Activated CD4-positive, alpha-beta T cell treated with anti-CD3 and anti-CD28 coated beads for 36 hours (primary cell): ENCODE results near the gene SERTAD2. TPM values are rescaled to one million over a fixed set of nuclear protein-coding genes. Genes with fewer than 3 reads are reported as not detected.

ENCODE experiments used
- ATAC-seq: fragments of 200-7000 bp; cut with Tn5 transposase; one replicate; pipeline ENCODE4 v1.10.0; 2021; ENCODE audit warnings: mild to moderate bottlenecking, moderate library complexity
- CTCF ChIA-PET: fragments of 350-600 bp; sonication (Branson Sonifier 250); formaldehyde crosslinking; loops from one replicate; lab custom pipeline; 2021; ENCODE audit warnings: antibody characterized with exemption; lab: Charles Lee
- POLR2A ChIA-PET: fragments of 350-600 bp; sonication (Branson Sonifier 250); formaldehyde crosslinking; loops from one replicate; lab custom pipeline; 2021; ENCODE audit warnings: antibody characterized with exemption, inconsistent platforms; lab: Charles Lee
- DNase-seq: peaks from one replicate; pipeline ENCODE4 v3.0.0-alpha.2; 2020
- H3K27ac Mint-ChIP-seq: one replicate; pipeline ENCODE4 v1.8.0; 2021; ENCODE audit warnings: mixed read lengths
- H3K27me3 Mint-ChIP-seq: one replicate; pipeline ENCODE4 v1.8.0; 2021; ENCODE audit warnings: mixed read lengths
- H3K36me3 Mint-ChIP-seq: one replicate; pipeline ENCODE4 v1.8.0; 2021; ENCODE audit warnings: low read depth, mixed read lengths
- H3K4me1 Mint-ChIP-seq: one replicate; pipeline ENCODE4 v1.8.0; 2021; ENCODE audit warnings: mixed read lengths
- H3K4me3 Mint-ChIP-seq: one replicate; pipeline ENCODE4 v1.8.0; 2021; ENCODE audit warnings: mild to moderate bottlenecking, moderate library complexity, mixed read lengths
- H3K9me3 Mint-ChIP-seq: one replicate; pipeline ENCODE4 v1.8.0; 2021; ENCODE audit warnings: low read depth, mixed read lengths
- intact Hi-C, 2 experiments: fragments of 100-400 bp; cut with DNase I in 1 of 2; cut with micrococcal nuclease in 1 of 2; formaldehyde crosslinking; loops; one replicate each; pipeline versions ENCODE4 v1.14.2 to v1.15.1; 2022 to 2024; cut with DNase I, micrococcal nuclease
- total RNA-seq, 2 experiments: library from RNA; stranded (reverse); gene quantifications; one replicate each; pipeline ENCODE4 v1.2.3, GENCODE V29; 2021

SERTAD2 gene
- total RNA-seq, 2 experiments from 2014 or later, result 14.5 to 14.9 TPM

DNA sequence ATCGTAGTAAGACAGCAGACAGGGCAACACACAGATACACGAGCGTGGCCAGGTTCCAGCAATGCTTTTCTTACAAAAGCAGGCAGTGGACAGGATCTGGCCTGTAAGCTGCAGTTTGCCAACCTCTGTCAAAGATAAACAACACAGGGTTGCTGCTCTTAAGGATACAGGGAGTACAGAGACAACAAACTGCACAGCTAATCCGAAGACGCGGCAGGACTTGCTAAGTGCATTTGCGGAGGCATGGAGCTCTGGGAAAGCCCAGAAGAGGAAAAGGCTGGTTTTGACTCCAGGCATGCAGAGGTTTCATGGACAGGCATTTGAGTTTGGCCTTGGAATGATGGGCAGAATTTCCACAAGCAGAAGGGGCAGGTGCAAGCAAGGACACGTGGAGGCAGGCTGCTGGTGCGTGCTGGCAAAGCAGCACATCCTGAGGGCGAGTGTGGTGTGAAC is 24.4 kb downstream of the SERTAD2 start:
- intact Hi-C loops, result no loop called here
- Mint-ChIP-seq H3K4me1 (no peaks in the 10 kb centered on the region), H3K4me3 (no peak overlapping the region), H3K36me3 (peaks cover 5% of the 10 kb centered on the region), H3K27ac (no peak overlapping the region), H3K27me3 (no peaks in the 10 kb centered on the region), H3K9me3 (no peaks in the 10 kb centered on the region)
- DNase-seq (no peak), ATAC-seq (no peak)
- CTCF ChIA-PET, result interaction anchor here (0.9 to 2.4 kb wide), 3 partner anchors 11 to 107 kb away, joined by 3 to 10 read pairs (median 8); no protein-coding TSS in a partner anchor
- POLR2A ChIA-PET, result no interaction called here

DNA sequence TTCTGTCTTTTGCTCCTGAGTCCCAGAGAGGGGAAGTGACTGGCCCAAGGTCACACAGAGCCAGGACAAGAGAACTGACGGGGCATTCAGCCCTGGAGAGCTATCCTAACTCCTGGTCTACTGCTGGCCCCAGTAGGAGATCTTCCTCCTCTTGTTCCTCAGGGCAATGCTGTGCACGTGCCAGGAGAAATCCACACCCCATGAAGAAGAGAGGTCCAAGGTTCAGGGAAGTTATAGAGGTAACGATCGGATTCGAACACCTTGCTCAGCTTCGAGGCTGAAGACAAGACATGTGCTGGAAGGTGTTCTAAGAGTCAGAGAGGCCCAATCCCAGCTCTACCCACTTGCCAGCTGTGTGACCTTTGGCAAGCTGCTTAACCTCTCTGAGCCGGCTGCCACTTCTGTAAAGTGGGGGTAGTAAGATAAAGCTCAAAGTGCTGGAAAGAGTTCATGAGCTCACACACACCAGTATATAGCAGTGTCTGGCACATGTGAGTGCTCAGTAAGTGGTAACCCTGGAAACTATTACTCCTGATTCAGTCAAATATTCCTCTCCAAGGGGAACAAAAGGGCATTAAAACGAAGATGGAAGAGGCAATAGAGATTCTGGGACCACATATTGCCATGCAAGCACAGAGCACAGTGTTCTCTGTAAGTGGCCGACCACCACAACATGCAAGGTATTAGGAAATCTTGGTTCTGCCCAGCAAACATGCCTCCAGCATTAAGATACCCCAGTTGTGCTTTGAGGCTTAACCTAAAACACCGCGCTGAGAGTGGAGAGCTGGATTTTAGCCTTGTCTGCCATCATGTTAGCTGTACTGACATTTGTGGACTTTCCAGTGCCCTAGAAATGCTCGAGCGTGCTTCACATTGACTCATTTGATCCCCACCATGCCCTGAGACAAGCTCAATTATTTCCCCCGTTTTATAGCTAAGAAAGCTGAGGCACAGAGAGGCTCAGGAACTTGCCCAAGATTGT is 25.6 kb downstream of the SERTAD2 start:
- Mint-ChIP-seq H3K36me3 (peaks cover 2% of the 10 kb centered on the region), H3K9me3 (no peaks in the 10 kb centered on the region), H3K27ac (no peak overlapping the region), H3K4me3 (no peak overlapping the region), H3K4me1 (no peaks in the 10 kb centered on the region), H3K27me3 (no peaks in the 10 kb centered on the region)
- intact Hi-C loops, result no loop called here
- ATAC-seq (peak; percentile 23), DNase-seq (no peak)
- CTCF ChIA-PET, result interaction anchor here (0.7 to 2.4 kb wide), 8 partner anchors 10 to 106 kb away, joined by 3 to 14 read pairs (median 4); no protein-coding TSS in a partner anchor
- POLR2A ChIA-PET, result interaction anchor here (0.7 kb wide), 1 partner anchor 224 kb away, joined by 4 read pairs; no protein-coding TSS in a partner anchor

- Mint-ChIP-seq H3K9me3 (no peaks in the 10 kb centered on the region), H3K36me3 (no peaks in the 10 kb centered on the region), H3K4me3 (no peak overlapping the region), H3K27ac (no peak overlapping the region), H3K27me3 (no peaks in the 10 kb centered on the region), H3K4me1 (no peaks in the 10 kb centered on the region)
- ATAC-seq (no peak), DNase-seq (no peak)
- ChIA-PET CTCF (interaction anchor here (1.0 to 2.2 kb wide), 4 partner anchors 15 to 41 kb away, joined by 4 to 14 read pairs (median 4); no protein-coding TSS in a partner anchor), POLR2A (no interaction called here)
- intact Hi-C loops, result no loop called here
Observed at GRCh38 chr2:64626963-64627760, 26.6 kb downstream of the SERTAD2 start.

GRCh38 chr2:64626146-64626809 is 27.4 kb downstream of the SERTAD2 start:
- H3K4me3 Mint-ChIP-seq, result no peak overlapping the region
- CTCF ChIA-PET, result interaction anchor here (0.7 to 2.2 kb wide), 5 partner anchors 19 to 42 kb away, joined by 3 to 14 read pairs (median 5); no protein-coding TSS in a partner anchor
- H3K36me3 Mint-ChIP-seq, result no peaks in the 10 kb centered on the region

GRCh38 chr2:64625299-64626145 is 28.2 kb downstream of the SERTAD2 start:
- ChIA-PET CTCF (interaction anchor here (0.5 to 1.3 kb wide), 6 partner anchors 11 to 41 kb away, joined by 3 to 6 read pairs (median 3); no protein-coding TSS in a partner anchor), POLR2A (interaction anchor here (0.7 kb wide), 1 partner anchor 102 kb away, joined by 3 read pairs; no protein-coding TSS in a partner anchor)
- ATAC-seq (peak; percentile 30), DNase-seq (no peak)
- Mint-ChIP-seq H3K4me3 (no peak overlapping the region), H3K27ac (no peak overlapping the region), H3K9me3 (no peaks in the 10 kb centered on the region), H3K27me3 (no peaks in the 10 kb centered on the region), H3K36me3 (no peaks in the 10 kb centered on the region), H3K4me1 (no peaks in the 10 kb centered on the region)
- intact Hi-C loops, result no loop called here

More at GRCh38 chr2:64626146-64626809, 27.4 kb downstream of the SERTAD2 start:
- Mint-ChIP-seq H3K9me3 (no peaks in the 10 kb centered on the region), H3K27ac (no peak overlapping the region), H3K4me1 (no peaks in the 10 kb centered on the region), H3K27me3 (no peaks in the 10 kb centered on the region)
- DNase-seq, result no peak
- intact Hi-C loops, result no loop called here
- POLR2A ChIA-PET, result interaction anchor here (0.7 kb wide), 1 partner anchor 103 kb away, joined by 3 read pairs; no protein-coding TSS in a partner anchor
- no peak for ATAC-seq

- H3K4me1 Mint-ChIP-seq, result no peaks in the 10 kb centered on the region
- CTCF ChIA-PET, result interaction anchor here (0.5 to 1.0 kb wide), 3 partner anchors 10 to 39 kb away, joined by 3 to 6 read pairs (median 3); no protein-coding TSS in a partner anchor
- H3K9me3 Mint-ChIP-seq, result no peaks in the 10 kb centered on the region
- ATAC-seq (no peak), DNase-seq (no peak)
- H3K36me3 Mint-ChIP-seq, result no peaks in the 10 kb centered on the region
- intact Hi-C loops, result no loop called here
- no peak overlapping the region for H3K4me3 Mint-ChIP-seq
- H3K27me3 Mint-ChIP-seq, result no peaks in the 10 kb centered on the region
- POLR2A ChIA-PET, result no interaction called here
- no peak overlapping the region for H3K27ac Mint-ChIP-seq
Observed at GRCh38 chr2:64624862-64625261, 28.9 kb downstream of the SERTAD2 start.

DNA sequence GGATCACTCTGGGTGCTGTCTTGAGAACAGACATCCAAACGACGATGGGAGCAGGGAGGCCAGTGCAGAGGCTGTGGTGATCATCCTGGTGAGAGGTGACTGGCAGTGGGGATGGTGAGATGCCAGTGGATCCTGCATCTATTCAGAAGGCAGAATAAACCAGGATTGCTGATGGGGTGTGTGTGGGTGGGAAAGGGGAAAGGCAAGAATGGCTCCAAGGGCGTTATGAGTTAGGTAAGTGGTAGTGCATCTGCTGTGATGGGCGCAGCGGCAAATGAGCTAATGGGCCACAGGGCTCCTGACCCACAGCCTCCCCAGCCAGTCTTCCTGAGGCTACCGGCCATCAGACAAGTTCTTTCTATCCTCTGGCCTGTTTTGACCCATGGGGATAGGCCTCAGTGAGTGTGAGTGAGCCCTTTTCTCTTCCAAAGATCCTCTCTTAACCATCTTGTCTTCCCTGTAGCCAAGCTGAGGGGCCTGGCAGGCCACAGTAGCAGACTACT is 29.6 kb downstream of the SERTAD2 start:
- Mint-ChIP-seq H3K4me1 (no peaks in the 10 kb centered on the region), H3K9me3 (no peaks in the 10 kb centered on the region), H3K36me3 (no peaks in the 10 kb centered on the region), H3K27me3 (no peaks in the 10 kb centered on the region), H3K27ac (no peak overlapping the region), H3K4me3 (no peak overlapping the region)
- intact Hi-C loops, result no loop called here
- ATAC-seq (no peak), DNase-seq (no peak)
- CTCF ChIA-PET, result interaction anchor here (0.7 kb wide), 1 partner anchor 473 kb away, joined by 3 read pairs; no protein-coding TSS in a partner anchor
- POLR2A ChIA-PET, result no interaction called here

- intact Hi-C loops, result no loop called here
- Mint-ChIP-seq H3K27me3 (no peaks in the 10 kb centered on the region), H3K4me3 (no peak overlapping the region), H3K27ac (no peak overlapping the region), H3K4me1 (no peaks in the 10 kb centered on the region), H3K9me3 (no peaks in the 10 kb centered on the region), H3K36me3 (no peaks in the 10 kb centered on the region)
- ATAC-seq (no peak), DNase-seq (no peak)
- CTCF ChIA-PET, result interaction anchor here (0.7 kb wide), 1 partner anchor 472 kb away, joined by 3 read pairs; no protein-coding TSS in a partner anchor
- POLR2A ChIA-PET, result interaction anchor here (0.7 kb wide), 1 partner anchor 97 kb away, joined by 10 read pairs; no protein-coding TSS in a partner anchor
Observed at GRCh38 chr2:64623242-64623850, 30.4 kb downstream of the SERTAD2 start.

GRCh38 chr2:64622443-64623241 is 31.1 kb downstream of the SERTAD2 start:
- Mint-ChIP-seq H3K36me3 (no peaks in the 10 kb centered on the region), H3K4me1 (no peaks in the 10 kb centered on the region), H3K9me3 (no peaks in the 10 kb centered on the region), H3K4me3 (no peak overlapping the region), H3K27ac (no peak overlapping the region), H3K27me3 (no peaks in the 10 kb centered on the region)
- CTCF ChIA-PET, result no interaction called here
- POLR2A ChIA-PET, result interaction anchor here (0.7 kb wide), 1 partner anchor 97 kb away, joined by 10 read pairs; no protein-coding TSS in a partner anchor
- intact Hi-C loops, result no loop called here
- ATAC-seq, result no peak
- no peak for DNase-seq
